ENCODE data around the gene ANKLE1.

ANKLE1 gene

GRCh38 chr19:17305517-17306284 lies 24.0 kb downstream of the ANKLE1 start, which contains the start of gene MRPL34:
MRPL34 (plus strand) TSS chr19:17305872; CDS start chr19:17305893, 21 bp downstream.
- peak; percentile 99 for DNase-seq (ENCODE audit: low spot score)

- DNase-seq (ENCODE audit: low spot score): no peak
These were observed 24.6 kb downstream of the ANKLE1 start for GRCh38 chr19:17306285-17306714.

GRCh38 chr19:17307876-17308377 lies 26.2 kb downstream of the ANKLE1 start:
- DNase-seq (ENCODE audit: low spot score): no peak

GRCh38 chr19:17309198-17309964 lies 27.7 kb downstream of the ANKLE1 start, which contains the start of gene DDA1:
DDA1 (plus strand) TSS chr19:17309563; CDS start chr19:17309655, 92 bp downstream.
- peak; percentile 100 for DNase-seq (ENCODE audit: low spot score)

- no peak for DNase-seq (ENCODE audit: low spot score)
These were observed 28.3 kb downstream of the ANKLE1 start for GRCh38 chr19:17309965-17310461.

GRCh38 chr19:17311455-17312188 lies 29.9 kb downstream of the ANKLE1 start:
- no peak for DNase-seq (ENCODE audit: low spot score)

- DNase-seq (ENCODE audit: low spot score): no peak
These were observed 30.8 kb downstream of the ANKLE1 start for GRCh38 chr19:17312189-17313113.

- peak; percentile 66 for DNase-seq (ENCODE audit: low spot score)
These were observed 32.4 kb downstream of the ANKLE1 start for GRCh38 chr19:17314007-17314593.

GRCh38 chr19:17318966-17319365 lies 37.3 kb downstream of the ANKLE1 start:
- DNase-seq (ENCODE audit: low spot score): no peak

GRCh38 chr19:17319473-17320238 lies 38.0 kb downstream of the ANKLE1 start:
- no peak for DNase-seq (ENCODE audit: low spot score)

- no peak for DNase-seq (ENCODE audit: low spot score)
These were observed 38.7 kb downstream of the ANKLE1 start for GRCh38 chr19:17320435-17320834.

GRCh38 chr19:17321655-17322489 lies 40.2 kb downstream of the ANKLE1 start:
- DNase-seq (ENCODE audit: low spot score): no peak

GRCh38 chr19:17322854-17323253 lies 41.2 kb downstream of the ANKLE1 start:
- DNase-seq (ENCODE audit: low spot score): no peak

GRCh38 chr19:17323300-17323963 lies 41.7 kb downstream of the ANKLE1 start:
- DNase-seq (ENCODE audit: low spot score): no peak

GRCh38 chr19:17323964-17324332 lies 42.2 kb downstream of the ANKLE1 start:
- DNase-seq (ENCODE audit: low spot score): no peak

- DNase-seq (ENCODE audit: low spot score): no peak
These were observed 42.8 kb downstream of the ANKLE1 start for GRCh38 chr19:17324357-17325114.

GRCh38 chr19:17325133-17325532 lies 43.4 kb downstream of the ANKLE1 start:
- DNase-seq (ENCODE audit: low spot score): no peak
